KMS-11 (cell line): Measurements from ENCODE around the gene TMEM126A.
"Not testable (repeated sequence)": the region's sequence is repeated elsewhere in the genome, so short reads cannot be mapped to it uniquely, and the experiment has no call there.

ENCODE experiments used
- H2AFZ ChIP-seq: fragments of 200-600 bp; sonication (generic); 2 replicates; pipeline ENCODE4 v1.6.1; 2016; ENCODE audit warnings: antibody characterized with exemption, mixed run types, low read depth
- H3K27ac ChIP-seq: fragments of 200-600 bp; sonication (generic); 2 replicates; pipeline ENCODE4 v1.6.1; 2016; ENCODE audit warnings: mild to moderate bottlenecking, mixed run types
- H3K27me3 ChIP-seq: fragments of 200-600 bp; sonication (generic); 2 replicates; pipeline ENCODE4 v1.6.1; 2017; ENCODE audit warnings: mild to moderate bottlenecking, low read depth, mixed run types, moderate library complexity; ENCODE audit not compliant: insufficient read depth
- H3K36me3 ChIP-seq: fragments of 200-600 bp; sonication (generic); 2 replicates; pipeline ENCODE4 v1.6.1; 2017; ENCODE audit warnings: mild to moderate bottlenecking, mixed run types; ENCODE audit not compliant: insufficient read depth
- H3K4me1 ChIP-seq: fragments of 200-600 bp; sonication (generic); 2 replicates; pipeline ENCODE4 v1.6.1; 2016; ENCODE audit warnings: mild to moderate bottlenecking, low read depth, mixed run types; ENCODE audit not compliant: poor library complexity, severe bottlenecking
- H3K4me2 ChIP-seq: fragments of 200-600 bp; sonication (generic); 2 replicates; pipeline ENCODE4 v1.7.0; 2016; ENCODE audit warnings: mild to moderate bottlenecking, mixed run types
- H3K4me3 ChIP-seq: fragments of 200-600 bp; sonication (generic); IDR thresholded peaks from 2 replicates; pipeline ENCODE4 v1.6.1; 2017; ENCODE audit warnings: low read depth, low read length, mixed read lengths; ENCODE audit not compliant: insufficient read depth
- H3K79me2 ChIP-seq: fragments of 200-600 bp; sonication (generic); 2 replicates; pipeline ENCODE4 v1.6.1; 2016; ENCODE audit warnings: low read depth, mixed run types; ENCODE audit not compliant: insufficient read depth
- H3K9ac ChIP-seq: fragments of 200-600 bp; sonication (generic); 2 replicates; pipeline ENCODE4 v1.6.1; 2016; ENCODE audit warnings: mild to moderate bottlenecking, mixed run types
- H4K20me1 ChIP-seq: fragments of 200-600 bp; sonication (generic); 2 replicates; pipeline ENCODE4 v1.6.1; 2016; ENCODE audit warnings: mild to moderate bottlenecking, mixed run types; ENCODE audit not compliant: insufficient read depth
- TF ChIP-seq, protein P1 (sequence below): fragments of 200-600 bp; sonication (generic); conservative IDR thresholded peaks from 2 replicates; pipeline ENCODE4 v1.6.1; 2017; ENCODE audit warnings: low read depth, mild to moderate bottlenecking, antibody characterized with exemption, low read length, moderate library complexity, mixed read lengths

The TMEM126A gene

GRCh38 chr11:85647604-85648299 lies at the start of gene TMEM126A:
Gene TMEM126A, plus strand, starts transcription at chr11:85647967. Its CDS starts 2,289 bp downstream, at chr11:85650256.
- H3K27ac ChIP-seq: peak within 1 kb of the TSS; percentile 66
- H3K36me3 ChIP-seq: no peaks in the 10 kb centered on the region
- no peak within 1 kb of the TSS for H3K4me3 ChIP-seq
- H3K4me2 ChIP-seq: peak within 1 kb of the TSS; percentile 84
- TF ChIP-seq, protein P1, sequence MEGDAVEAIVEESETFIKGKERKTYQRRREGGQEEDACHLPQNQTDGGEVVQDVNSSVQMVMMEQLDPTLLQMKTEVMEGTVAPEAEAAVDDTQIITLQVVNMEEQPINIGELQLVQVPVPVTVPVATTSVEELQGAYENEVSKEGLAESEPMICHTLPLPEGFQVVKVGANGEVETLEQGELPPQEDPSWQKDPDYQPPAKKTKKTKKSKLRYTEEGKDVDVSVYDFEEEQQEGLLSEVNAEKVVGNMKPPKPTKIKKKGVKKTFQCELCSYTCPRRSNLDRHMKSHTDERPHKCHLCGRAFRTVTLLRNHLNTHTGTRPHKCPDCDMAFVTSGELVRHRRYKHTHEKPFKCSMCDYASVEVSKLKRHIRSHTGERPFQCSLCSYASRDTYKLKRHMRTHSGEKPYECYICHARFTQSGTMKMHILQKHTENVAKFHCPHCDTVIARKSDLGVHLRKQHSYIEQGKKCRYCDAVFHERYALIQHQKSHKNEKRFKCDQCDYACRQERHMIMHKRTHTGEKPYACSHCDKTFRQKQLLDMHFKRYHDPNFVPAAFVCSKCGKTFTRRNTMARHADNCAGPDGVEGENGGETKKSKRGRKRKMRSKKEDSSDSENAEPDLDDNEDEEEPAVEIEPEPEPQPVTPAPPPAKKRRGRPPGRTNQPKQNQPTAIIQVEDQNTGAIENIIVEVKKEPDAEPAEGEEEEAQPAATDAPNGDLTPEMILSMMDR: no peak
- peak within 1 kb of the TSS; percentile 65 for H2AFZ ChIP-seq
- H3K27me3 ChIP-seq: no peaks in the 10 kb centered on the region
- H3K4me1 ChIP-seq: peaks cover 29% of the 10 kb centered on the region
- no peaks in the 10 kb centered on the region for H4K20me1 ChIP-seq
- peaks cover 23% of the 10 kb centered on the region for H3K79me2 ChIP-seq
- peak within 1 kb of the TSS; percentile 61 for H3K9ac ChIP-seq

- Histone ChIP-seq H3K79me2 (no peaks in the 10 kb centered on the region), H3K27ac (no peak overlapping the region), H3K9ac (no peak overlapping the region), H4K20me1 (no peaks in the 10 kb centered on the region), H2AFZ (no peak overlapping the region), H3K4me1 (no peaks in the 10 kb centered on the region), H3K4me3 (no peak overlapping the region), H3K36me3 (no peaks in the 10 kb centered on the region), H3K4me2 (no peak overlapping the region), H3K27me3 (no peaks in the 10 kb centered on the region; the same call in 1 of the 2 replicates)
- TF ChIP-seq, protein P1: no peak
These were observed 48.7 kb upstream of the TMEM126A start for GRCh38 chr11:85599083-85599482.

DNA sequence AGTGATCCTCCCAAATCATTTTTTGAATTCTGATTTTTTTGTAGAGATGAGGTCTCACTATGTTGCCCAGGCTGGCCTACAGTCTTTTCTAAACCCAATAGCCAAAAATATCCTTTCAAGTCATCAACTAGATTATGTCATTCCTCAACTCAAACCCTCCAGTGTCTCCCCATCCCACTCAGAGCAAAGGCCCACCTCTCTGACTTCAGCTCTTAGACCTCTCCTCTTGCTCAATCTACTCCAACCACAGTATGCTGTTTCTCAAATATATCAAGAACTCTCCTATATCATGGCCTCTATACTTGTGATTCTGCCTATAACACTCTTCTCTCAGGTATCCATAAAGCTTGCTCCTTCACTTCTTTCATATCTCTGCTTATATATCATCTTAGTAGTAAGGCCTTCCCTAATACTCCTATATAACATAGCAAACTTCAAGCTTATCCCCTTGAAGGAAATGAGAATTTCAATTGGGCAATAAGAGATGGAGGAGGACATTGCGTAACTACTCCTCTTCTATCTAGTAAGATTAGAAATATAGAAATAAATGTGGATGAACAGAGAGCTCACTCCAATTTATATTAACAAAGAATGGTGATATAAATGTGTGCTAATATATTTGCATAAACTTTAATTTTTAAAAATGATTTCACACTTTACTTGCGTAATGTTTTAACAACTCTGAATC lies 45.1 kb upstream of the TMEM126A start:
- Histone ChIP-seq H3K4me2 (no peak overlapping the region), H3K9ac (no peak overlapping the region), H3K27ac (no peak overlapping the region), H3K4me3 (no peak overlapping the region), H2AFZ (no peak overlapping the region), H3K79me2 (no peaks in the 10 kb centered on the region), H3K4me1 (peaks cover 12% of the 10 kb centered on the region), H3K36me3 (no peaks in the 10 kb centered on the region), H4K20me1 (no peaks in the 10 kb centered on the region), H3K27me3 (no peaks in the 10 kb centered on the region; the same call in 1 of the 2 replicates)
- TF ChIP-seq, protein P1: no peak

DNA sequence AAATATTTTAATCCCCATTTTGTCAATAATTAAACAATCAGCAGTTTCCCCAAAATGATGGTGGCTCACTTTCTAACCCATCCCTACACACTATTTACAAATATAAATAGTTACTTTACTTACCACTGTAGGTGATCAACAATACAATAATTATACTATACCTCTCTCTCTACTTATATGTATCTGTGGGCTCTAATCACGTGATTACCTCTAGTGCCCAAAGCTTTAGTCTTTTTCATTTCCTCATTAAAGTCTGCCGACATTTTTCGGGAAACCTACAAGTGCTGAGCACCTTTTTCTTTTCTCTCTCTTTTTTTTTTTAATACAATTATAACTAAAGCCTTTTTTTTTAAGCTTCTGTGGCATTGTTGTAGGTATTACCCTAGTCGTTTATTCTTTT lies 44.5 kb upstream of the TMEM126A start:
- H3K27me3 ChIP-seq: no peaks in the 10 kb centered on the region
- H3K4me3 ChIP-seq: no peak overlapping the region
- no peak overlapping the region for H2AFZ ChIP-seq
- no peaks in the 10 kb centered on the region for H3K79me2 ChIP-seq
- no peak overlapping the region for H3K4me2 ChIP-seq
- H4K20me1 ChIP-seq: no peaks in the 10 kb centered on the region
- H3K4me1 ChIP-seq: peaks cover 12% of the 10 kb centered on the region
- no peak overlapping the region for H3K9ac ChIP-seq
- no peak overlapping the region for H3K27ac ChIP-seq
- TF ChIP-seq, protein P1: no peak
- H3K36me3 ChIP-seq: no peaks in the 10 kb centered on the region

DNA sequence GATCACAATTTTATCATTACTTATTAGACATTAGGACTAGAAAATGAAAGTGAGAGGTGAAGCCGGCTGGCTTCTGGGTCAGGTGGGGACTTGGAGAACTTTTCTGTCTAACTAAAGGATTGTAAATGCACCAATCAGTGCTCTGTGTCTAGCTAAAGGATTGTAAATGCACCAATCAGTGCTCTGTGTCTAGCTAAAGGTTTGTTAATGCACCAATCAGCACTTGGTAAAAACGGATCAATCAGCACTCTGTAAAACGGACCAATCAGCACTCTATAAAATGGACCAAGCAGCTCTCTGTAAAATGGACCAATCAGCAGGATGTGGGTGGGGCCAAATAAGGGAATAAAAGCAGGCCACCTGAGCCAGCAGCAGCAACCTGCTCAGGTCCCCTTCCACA lies 41.5 kb upstream of the TMEM126A start:
- not testable (repeated sequence) for H2AFZ ChIP-seq

GRCh38 chr11:85608621-85609020 lies 39.1 kb upstream of the TMEM126A start:
- not testable (repeated sequence) for H3K4me2 ChIP-seq, H3K36me3 ChIP-seq, H3K27ac ChIP-seq, H3K9ac ChIP-seq, H3K27me3 ChIP-seq, H2AFZ ChIP-seq, H4K20me1 ChIP-seq, H3K4me3 ChIP-seq, H3K79me2 ChIP-seq
- peaks cover 12% of the 10 kb centered on the region for H3K4me1 ChIP-seq

More for the DNA sequence above, 41.5 kb upstream of the TMEM126A start:
- not testable (repeated sequence) for H3K27me3 ChIP-seq, H3K36me3 ChIP-seq, H3K4me3 ChIP-seq, H4K20me1 ChIP-seq, H3K9ac ChIP-seq, H3K79me2 ChIP-seq, H3K4me2 ChIP-seq, H3K27ac ChIP-seq
- peaks cover 12% of the 10 kb centered on the region for H3K4me1 ChIP-seq

DNA sequence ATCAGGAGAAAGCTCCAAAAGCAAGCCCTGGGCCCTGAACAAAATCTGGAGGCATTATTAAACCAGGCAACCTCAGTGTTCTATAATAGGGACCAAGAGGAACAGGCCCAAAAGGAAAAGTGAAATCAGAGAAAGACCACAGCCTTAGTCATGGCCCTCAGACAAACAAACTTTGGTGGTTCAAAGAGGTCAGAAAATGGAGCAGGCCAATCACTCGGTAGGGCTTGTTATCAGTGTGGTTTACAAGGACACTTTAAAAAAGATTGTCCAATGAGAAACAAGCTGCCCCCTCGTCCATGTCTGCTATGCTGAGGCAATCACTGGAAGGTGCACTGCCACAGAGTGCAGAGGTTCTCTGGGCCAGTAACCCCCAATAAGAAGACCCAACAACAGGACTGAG lies 38.5 kb upstream of the TMEM126A start:
- H3K4me2 ChIP-seq, H4K20me1 ChIP-seq, H3K9ac ChIP-seq, H3K27ac ChIP-seq, H3K36me3 ChIP-seq, H3K4me3 ChIP-seq, H3K27me3 ChIP-seq, H2AFZ ChIP-seq, H3K79me2 ChIP-seq: not testable (repeated sequence)
- peaks cover 11% of the 10 kb centered on the region for H3K4me1 ChIP-seq
